NCI-H526 (cell line): ENCODE results near the gene MICAL3.

Source experiments
- DNase-seq, 2 experiments: peaks; one replicate each; lab custom pipeline; 2025; lab: John Stamatoyannopoulos, UW

Gene MICAL3

GRCh38 chr22:17754233-17754925 lies 270.0 kb downstream of the MICAL3 start:
- DNase-seq, result peak in 1 of 2 experiments; percentile 31

DNA sequence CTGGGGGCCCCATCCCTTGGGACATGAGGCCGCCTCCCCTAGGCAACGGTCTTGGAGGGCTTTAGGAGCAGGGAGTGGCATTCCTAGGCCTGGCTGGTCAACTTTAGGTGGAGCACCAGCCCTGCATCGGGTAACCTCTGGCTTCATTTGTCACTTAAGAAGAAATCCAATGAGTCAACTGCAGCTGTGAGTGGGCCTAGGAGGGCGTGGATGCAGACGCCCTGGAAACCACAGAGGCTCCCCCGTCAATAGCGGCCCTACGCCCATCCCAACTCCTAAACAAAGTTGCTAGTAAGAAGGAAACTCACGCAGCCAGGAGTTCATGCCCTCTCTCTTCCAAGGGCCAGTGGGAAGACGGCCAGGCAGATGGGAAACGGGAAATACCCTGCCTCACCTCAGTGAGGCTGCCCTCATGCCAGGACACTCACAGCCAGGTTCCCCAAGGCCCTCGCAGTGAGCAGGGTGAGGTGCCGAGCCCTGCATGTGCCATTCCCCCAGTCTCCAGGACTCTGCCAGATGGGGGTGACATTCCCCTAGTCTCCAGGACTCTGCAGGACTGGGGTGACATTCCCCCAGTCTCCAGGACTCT lies 270.9 kb downstream of the MICAL3 start:
- DNase-seq, result no peak

DNA sequence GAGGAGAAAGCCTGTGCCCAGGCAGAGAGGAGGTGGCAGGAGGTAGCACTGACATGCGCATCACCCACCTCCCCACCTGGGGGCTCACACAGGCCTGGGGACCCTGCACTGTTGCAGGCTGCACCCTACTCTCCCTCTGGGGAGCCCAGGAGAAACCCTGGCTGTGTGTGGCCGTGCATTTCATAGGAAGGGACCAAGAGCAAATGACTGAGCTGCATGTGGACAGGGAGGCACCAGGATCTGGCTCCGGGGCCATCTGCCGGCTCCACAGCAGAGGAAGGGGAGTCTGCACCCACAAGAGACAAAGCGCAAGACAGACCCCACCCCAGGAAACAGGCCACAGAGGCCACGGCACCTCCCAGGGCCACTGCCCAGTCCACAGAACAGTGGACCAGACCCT lies 272.8 kb downstream of the MICAL3 start:
- DNase-seq, result no peak

DNA sequence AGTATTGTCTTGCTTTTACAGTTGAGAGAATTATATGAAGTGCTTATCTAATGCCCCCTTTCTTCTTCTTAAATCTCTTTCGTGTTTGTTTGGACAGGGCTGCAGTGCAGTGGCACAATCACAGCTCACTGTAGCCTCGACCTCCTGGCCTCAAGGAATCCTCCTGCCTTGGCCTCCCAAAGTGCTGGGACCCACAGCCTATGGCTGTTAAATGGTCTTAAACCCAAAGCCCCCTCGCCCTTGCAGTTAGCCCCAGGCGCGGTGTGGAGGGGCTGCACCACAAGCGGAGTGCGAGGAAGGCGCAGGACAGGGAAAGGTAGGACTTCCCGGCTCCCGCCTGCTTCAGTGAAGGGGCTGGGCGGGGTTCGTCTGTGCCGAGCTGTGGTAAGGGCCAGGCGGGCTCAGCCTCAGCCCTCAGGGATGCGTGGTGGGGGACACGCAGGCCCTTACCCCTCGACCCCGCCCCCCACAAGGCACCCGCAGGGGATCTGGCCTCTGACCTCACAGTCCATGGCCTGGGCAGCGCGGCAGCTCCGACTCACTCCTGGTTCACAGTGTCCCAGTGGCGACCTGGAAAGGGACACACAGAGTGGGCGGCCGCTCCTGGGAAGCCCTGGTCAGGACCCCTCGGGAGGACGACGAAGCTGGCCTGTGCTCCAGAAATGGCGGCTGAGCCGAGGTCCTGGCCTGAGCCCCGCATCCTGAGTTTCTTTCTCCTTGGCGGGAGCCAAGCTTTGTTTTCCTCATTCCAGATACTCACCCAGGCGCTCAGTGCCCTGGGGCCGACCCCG lies 274.6 kb downstream of the MICAL3 start:
- no peak for DNase-seq

DNA sequence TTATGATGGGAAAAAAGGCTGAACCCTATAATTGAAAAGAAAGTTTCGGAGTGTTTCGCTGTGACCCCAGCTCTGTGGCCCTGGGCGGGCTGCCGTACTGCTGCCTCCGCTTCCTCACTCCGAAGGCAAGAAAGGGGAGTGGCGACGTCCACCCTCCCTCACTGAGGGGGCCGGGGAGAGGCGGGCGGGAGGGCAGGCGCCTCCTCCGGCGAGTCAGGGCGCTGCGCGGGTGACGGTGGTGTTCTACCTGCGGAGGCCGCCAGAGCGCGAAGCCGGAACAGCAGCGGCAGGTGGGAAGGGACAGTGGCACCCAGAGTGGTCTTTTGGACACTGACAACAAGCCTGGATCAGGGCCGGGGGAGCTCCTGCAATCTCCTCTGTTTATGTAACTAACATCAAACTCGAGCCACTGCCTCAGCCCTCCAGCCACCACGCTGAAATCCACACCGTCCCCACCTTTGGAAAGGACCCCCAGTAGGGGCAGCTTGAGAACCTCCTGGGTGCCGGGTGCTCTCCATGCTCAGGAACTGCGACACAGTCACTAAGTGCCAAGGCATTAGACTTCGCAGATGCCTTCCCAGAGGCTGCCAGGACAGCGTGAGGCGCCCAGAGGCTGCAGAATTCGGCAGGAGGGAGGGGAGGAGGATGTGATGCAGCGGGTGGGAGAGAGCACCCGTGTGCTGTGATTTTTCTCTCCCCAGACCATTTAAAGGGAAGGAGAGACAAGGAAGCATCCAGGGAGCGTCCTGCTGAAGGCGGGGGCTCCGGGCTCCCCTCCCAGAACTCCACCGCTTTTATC lies 275.6 kb downstream of the MICAL3 start:
- peak in 1 of 2 experiments; percentile 31 for DNase-seq

DNA sequence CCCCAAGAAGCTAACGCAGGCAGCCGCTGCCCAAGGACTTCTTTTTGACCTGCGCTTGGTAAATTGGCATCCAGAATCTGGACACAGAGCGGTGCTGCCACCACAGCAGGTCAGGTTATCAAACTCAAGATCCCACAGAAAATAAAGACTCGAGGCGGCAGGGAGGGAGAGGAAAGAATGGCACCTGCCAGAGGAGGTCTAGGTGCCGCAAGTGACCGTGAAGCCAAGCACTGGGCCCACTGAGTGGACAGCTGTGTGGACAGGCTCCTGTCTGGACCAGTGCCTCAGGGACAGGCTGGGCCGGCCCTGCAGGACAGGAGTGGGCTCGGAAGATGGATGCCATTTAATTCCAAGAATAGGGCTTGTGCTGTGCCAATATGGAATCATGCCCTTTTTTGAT lies 277.4 kb downstream of the MICAL3 start:
- no peak for DNase-seq

DNA sequence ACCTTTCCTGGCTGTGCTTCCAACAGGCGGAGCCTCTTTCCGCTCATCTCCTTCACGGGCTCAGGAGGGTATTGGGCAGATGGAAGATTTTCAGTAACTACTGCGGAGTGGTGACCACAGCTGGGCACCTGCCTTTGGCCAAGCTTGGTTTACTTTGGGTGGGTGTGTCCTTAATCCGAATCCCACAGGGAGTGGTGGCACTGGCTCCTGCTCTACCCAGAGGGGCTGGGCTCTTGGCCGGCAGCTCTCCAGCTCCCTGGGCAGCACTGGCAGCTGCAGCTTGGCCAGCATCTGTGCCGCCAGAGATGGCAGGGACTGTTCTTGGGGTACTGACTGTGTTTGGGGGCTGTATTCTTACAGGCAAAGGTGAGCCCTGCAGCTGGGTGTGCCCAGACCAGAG lies 279.9 kb downstream of the MICAL3 start:
- DNase-seq, result no peak

DNA sequence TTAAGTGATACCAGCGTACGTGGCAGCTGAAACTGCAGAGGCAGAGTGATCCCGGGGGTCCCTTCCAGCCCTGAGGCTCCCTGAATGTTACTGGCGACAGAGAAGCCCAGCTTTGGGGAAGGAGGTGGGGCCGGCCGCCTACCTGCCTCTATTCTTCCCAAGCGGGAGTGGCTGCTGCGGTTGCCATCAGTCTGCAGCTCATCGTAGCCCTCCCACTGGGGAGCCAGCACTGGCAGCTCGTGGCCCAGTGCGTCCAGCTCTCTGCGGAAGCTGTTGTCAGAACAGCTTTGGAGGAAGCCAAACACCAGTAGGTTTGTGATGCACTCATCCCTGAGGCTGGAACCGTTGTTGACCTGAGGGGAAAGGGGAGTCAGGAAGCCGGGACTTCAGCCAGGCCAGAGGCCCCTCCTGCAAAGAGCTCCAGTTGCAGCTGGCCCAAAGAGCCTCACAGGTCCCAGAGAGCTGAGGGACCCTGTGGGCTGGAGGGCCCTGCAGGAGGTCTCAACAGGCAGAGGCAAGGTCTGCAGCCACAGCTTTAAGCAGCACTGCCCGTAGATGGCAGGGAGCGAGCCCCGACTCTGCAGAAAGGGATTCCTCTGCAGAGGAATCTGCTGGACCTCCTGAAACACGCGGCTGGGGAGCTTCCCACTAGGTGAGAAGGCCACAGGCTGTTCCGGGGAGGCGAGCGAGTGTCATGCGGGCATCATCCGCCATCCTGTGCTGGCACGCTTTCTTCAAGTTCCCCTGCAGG lies 280.5 kb downstream of the MICAL3 start:
- DNase-seq, result no peak

GRCh38 chr22:17742527-17742902 lies 281.8 kb downstream of the MICAL3 start:
- DNase-seq, result peak; percentile 42 to 81

DNA sequence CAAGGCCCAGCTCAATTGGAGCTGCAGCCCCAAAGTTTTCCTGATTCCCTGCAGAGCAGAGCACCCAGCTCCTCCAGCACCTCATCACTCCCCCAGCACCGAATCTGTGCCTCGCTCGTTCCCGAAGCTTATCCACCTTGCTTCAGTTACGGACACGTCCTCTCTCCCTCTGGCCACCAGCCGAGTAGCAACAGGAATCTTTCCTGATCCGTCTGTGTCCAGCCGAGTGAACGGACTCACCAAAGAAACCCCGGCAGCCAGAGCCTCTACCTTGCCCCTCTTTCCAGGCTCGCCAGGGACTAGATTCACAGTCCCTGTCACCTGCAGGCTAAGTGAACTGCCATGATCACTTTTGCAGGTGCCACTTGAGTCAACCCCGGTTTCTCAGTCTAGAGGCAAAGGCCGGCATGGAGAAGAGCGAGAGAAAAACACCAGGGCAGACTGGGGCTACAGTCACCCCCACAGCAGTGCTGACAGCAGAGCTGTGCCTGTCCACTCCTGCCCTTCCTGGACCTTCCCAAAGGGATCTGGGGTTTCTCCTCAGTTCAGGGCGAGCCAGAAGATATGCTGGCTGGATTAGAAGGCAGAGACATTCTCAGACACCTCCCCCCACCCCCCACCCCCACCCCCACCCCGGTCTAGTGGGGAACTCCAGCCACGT lies 282.4 kb downstream of the MICAL3 start:
- DNase-seq, result no peak

GRCh38 chr22:17739196-17739975 lies 285.0 kb downstream of the MICAL3 start:
- no peak for DNase-seq

DNA sequence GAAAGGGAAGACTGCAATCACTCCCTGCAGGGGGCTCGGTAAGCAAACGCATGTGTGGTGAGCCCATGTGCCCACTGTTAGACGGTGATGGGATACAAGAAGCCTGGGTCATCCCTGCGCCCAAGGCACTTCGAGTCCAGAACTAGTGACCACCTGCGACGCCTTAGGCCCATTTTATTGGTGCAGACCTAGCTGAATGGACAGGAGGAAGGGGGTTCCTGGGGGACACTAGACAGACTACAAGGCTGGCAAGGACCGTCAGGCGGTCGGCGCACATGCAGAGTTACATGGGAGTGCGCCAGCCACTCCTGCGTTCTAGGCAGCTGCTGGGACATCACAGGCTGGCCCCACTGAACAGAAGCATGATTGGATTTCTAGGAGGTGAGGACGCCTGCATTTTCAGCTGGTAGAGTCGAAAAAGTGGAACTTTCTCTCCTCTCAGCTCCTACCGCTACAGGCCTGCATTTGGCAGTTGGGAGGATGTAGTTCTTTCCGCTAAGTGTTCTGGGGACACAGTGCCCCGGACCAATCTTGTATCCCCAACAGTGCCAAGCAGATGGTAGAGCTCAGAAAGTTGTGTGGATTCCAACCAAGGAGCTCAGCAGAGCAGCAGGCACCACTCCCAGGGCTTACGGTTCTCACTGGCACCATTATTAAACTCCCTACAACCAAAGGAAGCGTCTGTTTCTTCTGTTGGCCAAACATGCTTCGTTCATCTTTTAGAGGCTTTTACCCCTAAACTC lies 285.8 kb downstream of the MICAL3 start:
- no peak for DNase-seq
